Ascending aorta (tissue), 2 donors: Measurements from ENCODE around the gene RPTOR. TPM values are rescaled to one million over a fixed set of nuclear protein-coding genes. Genes with fewer than 3 reads are reported as not detected.

Experiments
- DNase-seq, 2 donors: peaks; one replicate each; pipeline ENCODE4 v3.0.0-alpha.2; 2019; ENCODE audit warnings: low spot score in 2 of 2
- H3K27ac ChIP-seq, 2 donors: fragments of 200-600 bp; sonication (generic); one replicate each; pipeline ENCODE4 v1.5.1; 2016 to 2017; ENCODE audit warnings: mild to moderate bottlenecking in 1 of 2
- H3K27me3 ChIP-seq: fragments of 200-600 bp; sonication (generic); one replicate; pipeline ENCODE4 v1.5.1; 2017
- H3K36me3 ChIP-seq, 2 donors: fragments of 200-600 bp; sonication (generic); one replicate each; pipeline ENCODE4 v1.5.1; 2016
- H3K4me1 ChIP-seq, 2 donors: fragments of 200-600 bp; sonication (generic); one replicate each; pipeline ENCODE4 v1.5.1; 2016 to 2017; ENCODE audit warnings: mild to moderate bottlenecking in 1 of 2
- H3K4me3 ChIP-seq, 2 donors: fragments of 200-600 bp; sonication (generic); one replicate each; pipeline ENCODE4 v1.5.1; 2016 to 2017; ENCODE audit warnings: mild to moderate bottlenecking in 1 of 2
- H3K9me3 ChIP-seq, 2 donors: fragments of 200-600 bp; sonication (generic); one replicate each; pipeline ENCODE4 v1.5.1; 2016
- intact Hi-C: fragments of 100-400 bp; cut with DNase I; formaldehyde crosslinking; loops from one replicate; pipeline ENCODE4 v1.15.1; 2023
- total RNA-seq: library from RNA; depleted of rRNA; stranded (reverse); fragments of >200 nt; gene quantifications from one replicate; pipeline ENCODE4 v1.1.0, GENCODE V29; 2016
- TF ChIP-seq, protein P1 (sequence below), 3 experiments: fragments of 200-600 bp in 2 of 3; fragments of 450-650 bp in 1 of 3; sonication (generic) in 2 of 3; IDR thresholded peaks; one replicate each; pipeline ENCODE4 v1.5.1; 2016 to 2019; ENCODE audit warnings: antibody characterized with exemption in 3 of 3, mild to moderate bottlenecking in 1 of 3, moderate library complexity in 1 of 3

RPTOR gene
- total RNA-seq, 1 donor from 2014 or later, result 36.1 TPM

DNA sequence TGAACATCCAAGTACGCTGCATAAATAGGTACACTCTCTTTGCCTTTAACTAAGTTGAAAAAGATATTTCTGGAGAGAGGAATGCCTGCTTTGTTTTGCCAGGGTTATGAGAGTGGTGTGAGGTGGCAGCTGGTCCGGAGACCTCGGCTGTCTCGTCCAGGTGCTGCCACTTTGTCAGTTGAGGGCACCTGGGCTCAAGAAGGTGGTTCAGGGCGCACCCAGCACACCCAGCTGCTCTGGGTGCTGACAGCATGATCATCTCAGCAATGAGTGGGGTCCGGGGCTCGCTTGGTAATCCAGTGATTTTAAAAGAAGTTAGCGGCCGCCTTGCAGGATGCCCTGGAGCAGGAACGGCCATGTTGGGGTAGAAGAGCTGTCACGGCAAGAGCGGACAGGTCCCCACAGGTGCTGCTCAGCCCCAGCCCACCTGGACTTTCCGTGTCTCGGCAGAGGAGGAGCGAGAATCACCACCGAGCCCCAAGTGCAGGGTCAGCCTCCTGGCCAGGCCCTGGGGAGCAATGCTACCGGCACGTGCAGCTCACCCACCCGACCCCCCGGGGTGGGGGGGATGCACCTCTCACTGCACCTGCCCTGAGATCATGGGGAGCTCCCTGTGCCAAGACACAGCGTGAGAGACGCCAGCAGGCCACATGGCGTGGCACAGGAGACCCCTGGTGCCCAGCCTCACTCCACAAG lies 379.6 kb downstream of the RPTOR start:
- Histone ChIP-seq H3K27me3 (no peaks in the 10 kb centered on the region), H3K4me1 (peaks cover 0 to 2% of the 10 kb centered on the region in 2 donors), H3K9me3 (no peaks in the 10 kb centered on the region), H3K36me3 (peaks cover 24 to 45% of the 10 kb centered on the region in 2 donors), H3K4me3 (no peak overlapping the region), H3K27ac (no peak overlapping the region)
- TF ChIP-seq, protein P1, sequence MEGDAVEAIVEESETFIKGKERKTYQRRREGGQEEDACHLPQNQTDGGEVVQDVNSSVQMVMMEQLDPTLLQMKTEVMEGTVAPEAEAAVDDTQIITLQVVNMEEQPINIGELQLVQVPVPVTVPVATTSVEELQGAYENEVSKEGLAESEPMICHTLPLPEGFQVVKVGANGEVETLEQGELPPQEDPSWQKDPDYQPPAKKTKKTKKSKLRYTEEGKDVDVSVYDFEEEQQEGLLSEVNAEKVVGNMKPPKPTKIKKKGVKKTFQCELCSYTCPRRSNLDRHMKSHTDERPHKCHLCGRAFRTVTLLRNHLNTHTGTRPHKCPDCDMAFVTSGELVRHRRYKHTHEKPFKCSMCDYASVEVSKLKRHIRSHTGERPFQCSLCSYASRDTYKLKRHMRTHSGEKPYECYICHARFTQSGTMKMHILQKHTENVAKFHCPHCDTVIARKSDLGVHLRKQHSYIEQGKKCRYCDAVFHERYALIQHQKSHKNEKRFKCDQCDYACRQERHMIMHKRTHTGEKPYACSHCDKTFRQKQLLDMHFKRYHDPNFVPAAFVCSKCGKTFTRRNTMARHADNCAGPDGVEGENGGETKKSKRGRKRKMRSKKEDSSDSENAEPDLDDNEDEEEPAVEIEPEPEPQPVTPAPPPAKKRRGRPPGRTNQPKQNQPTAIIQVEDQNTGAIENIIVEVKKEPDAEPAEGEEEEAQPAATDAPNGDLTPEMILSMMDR (IDR thresholded peaks at IDR 0.05), result no peak
- intact Hi-C loops, result no loop called here
- no peak for DNase-seq

- intact Hi-C loops, result no loop called here
- H3K27ac ChIP-seq, result no peak overlapping the region
- no peaks in the 10 kb centered on the region for H3K4me1 ChIP-seq
- no peaks in the 10 kb centered on the region for H3K27me3 ChIP-seq
- no peak overlapping the region for H3K4me3 ChIP-seq
- no peak for DNase-seq
- H3K9me3 ChIP-seq, result no peaks in the 10 kb centered on the region
- peaks cover 24 to 45% of the 10 kb centered on the region in 2 donors for H3K36me3 ChIP-seq
- TF ChIP-seq, protein P1 (IDR thresholded peaks at IDR 0.05), result no peak
Observed at GRCh38 chr17:80924807-80925610, 380.4 kb downstream of the RPTOR start.

GRCh38 chr17:80925688-80926335 lies 381.2 kb downstream of the RPTOR start:
- Histone ChIP-seq H3K4me1 (no peaks in the 10 kb centered on the region), H3K27ac (no peak overlapping the region), H3K4me3 (no peak overlapping the region), H3K36me3 (peaks cover 24 to 40% of the 10 kb centered on the region in 2 donors), H3K9me3 (no peaks in the 10 kb centered on the region), H3K27me3 (no peaks in the 10 kb centered on the region)
- TF ChIP-seq, protein P1 (IDR thresholded peaks at IDR 0.05), result no peak
- intact Hi-C loops, result no loop called here
- DNase-seq, result no peak

DNA sequence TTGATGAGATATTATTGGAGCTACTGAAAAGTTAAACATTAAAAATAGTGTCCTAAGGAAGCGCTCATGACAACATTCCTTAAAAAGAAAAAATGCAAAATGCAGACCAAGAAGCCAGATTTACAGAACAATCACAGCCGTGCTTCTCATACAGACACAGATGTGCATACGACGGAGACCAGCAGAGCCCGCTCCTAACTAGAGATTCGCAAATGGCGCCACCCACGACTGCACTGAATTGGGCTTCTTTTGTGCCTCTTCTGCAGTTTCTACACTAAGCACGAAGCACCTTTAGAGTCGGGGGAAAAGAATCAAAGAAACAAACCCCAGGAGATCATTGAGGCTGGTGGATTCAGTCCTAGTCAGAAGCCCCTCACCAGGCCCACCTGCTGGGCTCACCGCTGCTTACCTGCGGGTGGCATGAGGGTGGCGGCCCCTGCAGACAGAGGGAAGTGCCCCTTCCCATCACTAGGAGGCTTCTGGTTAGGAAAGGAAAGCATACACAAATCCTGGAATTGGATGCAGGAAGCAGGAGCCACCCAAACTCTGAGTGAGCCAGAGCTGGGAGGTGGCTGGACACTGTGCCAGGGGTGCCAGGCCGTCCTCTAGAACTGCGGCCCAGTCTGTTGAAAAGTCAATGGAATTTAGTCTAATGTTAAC lies 382.1 kb downstream of the RPTOR start:
- H3K27me3 ChIP-seq, result no peaks in the 10 kb centered on the region
- no peak for DNase-seq
- intact Hi-C loops, result no loop called here
- peaks cover 24 to 40% of the 10 kb centered on the region in 2 donors for H3K36me3 ChIP-seq
- H3K27ac ChIP-seq, result no peak overlapping the region
- H3K4me1 ChIP-seq, result peaks cover 0 to 3% of the 10 kb centered on the region in 2 donors
- no peaks in the 10 kb centered on the region for H3K9me3 ChIP-seq
- no peak overlapping the region for H3K4me3 ChIP-seq
- TF ChIP-seq, protein P1 (IDR thresholded peaks at IDR 0.05), result no peak

- DNase-seq, result no peak
- intact Hi-C loops, result no loop called here
- TF ChIP-seq, protein P1 (IDR thresholded peaks at IDR 0.05), result no peak
- no peak overlapping the region for H3K4me3 ChIP-seq
- H3K27ac ChIP-seq, result no peak overlapping the region
- H3K4me1 ChIP-seq, result peaks cover 0 to 3% of the 10 kb centered on the region in 2 donors
- peaks cover 19 to 33% of the 10 kb centered on the region in 2 donors for H3K36me3 ChIP-seq
- no peaks in the 10 kb centered on the region for H3K27me3 ChIP-seq
- no peaks in the 10 kb centered on the region for H3K9me3 ChIP-seq
Observed at GRCh38 chr17:80927791-80928216, 383.2 kb downstream of the RPTOR start.
